ENCODE data around the gene EOMES.

Gene EOMES

GRCh38 chr3:27686642-27687041 is 35.5 kb downstream of the EOMES start:
- ChIA-PET CTCF (interaction anchor here (0.7 kb wide), 1 partner anchor 25 kb away, joined by 3 read pairs; no protein-coding TSS in a partner anchor), POLR2A (no interaction called here)
- TF ChIP-seq CTCF (IDR thresholded peaks at IDR 0.05; ENCODE audit: control extremely low read depth, extremely low read depth, low read depth, missing control alignments) = no peak
- DNase-seq (ENCODE audit: extremely low spot score) = no peak

- TF ChIP-seq CTCF (IDR thresholded peaks at IDR 0.05; ENCODE audit: control extremely low read depth, extremely low read depth, low read depth, missing control alignments) = no peak
- POLR2A ChIA-PET = no interaction called here
- CTCF ChIA-PET = interaction anchor here (0.8 to 1.6 kb wide), 5 partner anchors 10 to 551 kb away, joined by 3 read pairs; no protein-coding TSS in a partner anchor
- DNase-seq (ENCODE audit: extremely low spot score) = no peak
These were observed 36.6 kb downstream of the EOMES start for GRCh38 chr3:27685474-27685873.

- no peak for TF ChIP-seq CTCF (IDR thresholded peaks at IDR 0.05; ENCODE audit: control extremely low read depth, extremely low read depth, low read depth, missing control alignments)
- DNase-seq (ENCODE audit: extremely low spot score) = no peak
- POLR2A ChIA-PET = no interaction called here
- CTCF ChIA-PET = interaction anchor here (0.9 to 1.6 kb wide), 4 partner anchors 19 to 553 kb away, joined by 3 read pairs; no protein-coding TSS in a partner anchor
These were observed 37.8 kb downstream of the EOMES start for GRCh38 chr3:27684302-27684701.

GRCh38 chr3:27681249-27681748 is 40.8 kb downstream of the EOMES start:
- TF ChIP-seq CTCF (IDR thresholded peaks at IDR 0.05; ENCODE audit: control extremely low read depth, extremely low read depth, low read depth, missing control alignments) = peak; percentile 55
- CTCF ChIA-PET = interaction anchor here (0.6 to 3.8 kb wide), 45 partner anchors 8 to 658 kb away, joined by 3 to 37 read pairs (median 4); partner anchors contain the start of gene NEK10
- POLR2A ChIA-PET = no interaction called here
- peak; percentile 65 for DNase-seq (ENCODE audit: extremely low spot score)

- no peak for DNase-seq (ENCODE audit: extremely low spot score)
- ChIA-PET CTCF (interaction anchor here (0.6 to 3.8 kb wide), 30 partner anchors 8 to 659 kb away, joined by 3 to 37 read pairs (median 4); no protein-coding TSS in a partner anchor), POLR2A (no interaction called here)
- TF ChIP-seq CTCF (IDR thresholded peaks at IDR 0.05; ENCODE audit: control extremely low read depth, extremely low read depth, low read depth, missing control alignments) = no peak
These were observed 41.4 kb downstream of the EOMES start for GRCh38 chr3:27680517-27681246.

GRCh38 chr3:27679691-27680090 is 42.4 kb downstream of the EOMES start:
- no peak for DNase-seq (ENCODE audit: extremely low spot score)
- TF ChIP-seq CTCF (IDR thresholded peaks at IDR 0.05; ENCODE audit: control extremely low read depth, extremely low read depth, low read depth, missing control alignments) = no peak
- POLR2A ChIA-PET = no interaction called here
- CTCF ChIA-PET = interaction anchor here (1.1 to 3.8 kb wide), 16 partner anchors 8 to 660 kb away, joined by 3 to 37 read pairs (median 4); no protein-coding TSS in a partner anchor
